ENCODE results near the gene DNAJC4. TPM values are rescaled to one million over a fixed set of nuclear protein-coding genes. Genes with fewer than 3 reads are reported as not detected.
A peak's percentile ranks its signal among the peaks of the same experiment; 100 is the strongest.

The DNAJC4 gene
- total and polyA plus RNA-seq, 3 experiments from 2014 or later: 25.5 to 28.7 (median 26.4) TPM

DNA sequence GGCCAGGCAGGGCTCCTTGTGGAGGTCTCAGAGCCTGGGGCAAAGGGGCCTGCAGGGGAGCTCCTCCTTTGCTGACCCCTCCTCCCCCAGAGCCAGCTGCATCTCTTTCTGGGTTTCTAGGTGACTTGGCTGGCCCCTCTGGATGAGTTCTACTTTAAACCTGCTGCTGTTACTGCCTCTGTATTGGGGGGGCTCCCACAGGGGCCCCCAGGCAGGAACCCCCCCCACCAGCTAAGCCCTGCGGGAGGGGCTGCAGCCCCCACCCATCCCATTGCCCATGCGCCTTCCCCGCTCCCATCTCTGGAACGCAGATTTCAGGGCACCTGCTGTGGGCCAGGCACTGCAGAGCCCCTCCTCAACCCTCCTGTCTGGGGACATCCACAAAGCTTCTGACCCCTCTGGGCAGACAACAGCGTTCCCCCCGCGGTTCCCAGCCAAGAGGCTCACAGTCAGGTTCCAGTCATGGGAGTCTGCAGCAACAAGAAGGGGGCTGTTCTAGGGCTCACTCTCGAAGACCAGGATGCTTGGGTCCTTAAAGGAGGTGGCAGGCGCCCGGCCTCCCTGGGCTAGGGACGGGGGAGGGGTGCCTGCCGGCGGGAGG is 20.2 kb downstream of the DNAJC4 start:
- H3K27ac Mint-ChIP-seq: peak overlapping the region in 2 of 8 donors; percentile 65 to 81
- no peaks in the 10 kb centered on the region for H3K27me3 Mint-ChIP-seq
- no peaks in the 10 kb centered on the region for H3K9me3 Mint-ChIP-seq
- H3K4me1 Mint-ChIP-seq: peaks cover 15 to 44% (median 21%) of the 10 kb centered on the region in 3 donors
- Histone ChIP-seq H3K27me3 (ENCODE audit: insufficient read depth, low read length, poor library complexity, severe bottlenecking) (no peaks in the 10 kb centered on the region), H3K27ac (ENCODE audit: low read depth, low read length) (no peak overlapping the region), H3K9me3 (ENCODE audit: low read length) (no peaks in the 10 kb centered on the region), H3K36me3 (ENCODE audit: insufficient read depth, low read length) (no peaks in the 10 kb centered on the region), H3K4me1 (ENCODE audit: insufficient read depth, low read length) (peaks cover 31% of the 10 kb centered on the region), H3K4me3 (ENCODE audit: low read length) (peak overlapping the region; percentile 23)
- ChIA-PET CTCF (interaction anchor here (0.9 to 13.4 kb wide), 16 partner anchors 9 to 67 kb away, joined by 3 to 124 read pairs (median 6); partner anchors contain the start of genes CATSPERZ, DNAJC4, ESRRA and FERMT3), POLR2A (interaction anchor here (0.6 to 2.3 kb wide), 6 partner anchors 8 to 58 kb away, joined by 3 to 7 read pairs (median 4); partner anchors contain the start of genes FERMT3 and FKBP2)
- peak overlapping the region; percentile 43 to 88 (median 85) for H3K4me3 Mint-ChIP-seq
- peaks cover 0 to 6% (median 0%) of the 10 kb centered on the region in 3 donors for H3K36me3 Mint-ChIP-seq
- no peak for DNase-seq

GRCh38 chr11:64251016-64251752 is 20.8 kb downstream of the DNAJC4 start, which contains the start of gene PLCB3:
Gene PLCB3, plus strand, starts transcription at chr11:64251530. Its CDS starts 120 bp downstream, at chr11:64251650.
- peak; percentile 50 to 79 (median 61) for DNase-seq
- H3K4me3 ChIP-seq (ENCODE audit: low read length): peak within 1 kb of the TSS; percentile 66
- ChIA-PET CTCF (interaction anchor here (0.8 to 13.4 kb wide), 19 partner anchors 8 to 91 kb away, joined by 3 to 124 read pairs (median 6); partner anchors contain the start of genes CATSPERZ, DNAJC4, ESRRA and FERMT3), POLR2A (interaction anchor here (0.5 to 2.3 kb wide), 6 partner anchors 9 to 57 kb away, joined by 3 to 9 read pairs (median 3); partner anchors contain the start of gene FERMT3)
- H3K36me3 ChIP-seq (ENCODE audit: insufficient read depth, low read length): no peaks in the 10 kb centered on the region
- no peaks in the 10 kb centered on the region for H3K27me3 Mint-ChIP-seq
- peaks cover 0 to 10% (median 0%) of the 10 kb centered on the region in 3 donors for H3K36me3 Mint-ChIP-seq
- peaks cover 26% of the 10 kb centered on the region for H3K4me1 ChIP-seq (ENCODE audit: insufficient read depth, low read length)
- H3K9me3 Mint-ChIP-seq: no peaks in the 10 kb centered on the region
- H3K4me3 Mint-ChIP-seq: peak within 1 kb of the TSS; percentile 84 to 96 (median 88)
- H3K27ac Mint-ChIP-seq: peak within 1 kb of the TSS in 5 of 8 donors; percentile 65 to 84 (median 82)
- no peaks in the 10 kb centered on the region for H3K27me3 ChIP-seq (ENCODE audit: insufficient read depth, low read length, poor library complexity, severe bottlenecking)
- H3K27ac ChIP-seq (ENCODE audit: low read depth, low read length): peak within 1 kb of the TSS; percentile 65
- H3K4me1 Mint-ChIP-seq: peaks cover 12 to 37% (median 15%) of the 10 kb centered on the region in 3 donors
- H3K9me3 ChIP-seq (ENCODE audit: low read length): no peaks in the 10 kb centered on the region

- H3K4me3 ChIP-seq (ENCODE audit: low read length): peak overlapping the region; percentile 66
- Mint-ChIP-seq H3K9me3 (no peaks in the 10 kb centered on the region), H3K27me3 (no peaks in the 10 kb centered on the region), H3K4me1 (peaks cover 12 to 36% (median 14%) of the 10 kb centered on the region in 3 donors), H3K4me3 (peak overlapping the region; percentile 61 to 95 (median 84)), H3K27ac (peak overlapping the region in 5 of 8 donors; percentile 54 to 81 (median 67)), H3K36me3 (peaks cover 0 to 11% (median 0%) of the 10 kb centered on the region in 3 donors)
- CTCF ChIA-PET: interaction anchor here (0.8 to 13.4 kb wide), 11 partner anchors 9 to 90 kb away, joined by 3 to 124 read pairs (median 7); partner anchors contain the start of genes CATSPERZ, ESRRA, FERMT3 and FKBP2
- POLR2A ChIA-PET: interaction anchor here (0.5 to 2.3 kb wide), 5 partner anchors 9 to 50 kb away, joined by 3 to 9 read pairs (median 7); partner anchors contain the start of gene FERMT3
- H3K36me3 ChIP-seq (ENCODE audit: insufficient read depth, low read length): no peaks in the 10 kb centered on the region
- peak overlapping the region; percentile 65 for H3K27ac ChIP-seq (ENCODE audit: low read depth, low read length)
- DNase-seq: no peak
- H3K9me3 ChIP-seq (ENCODE audit: low read length): no peaks in the 10 kb centered on the region
- H3K4me1 ChIP-seq (ENCODE audit: insufficient read depth, low read length): peaks cover 26% of the 10 kb centered on the region
- no peaks in the 10 kb centered on the region for H3K27me3 ChIP-seq (ENCODE audit: insufficient read depth, low read length, poor library complexity, severe bottlenecking)
Observed at GRCh38 chr11:64251753-64252002, 21.3 kb downstream of the DNAJC4 start.

DNA sequence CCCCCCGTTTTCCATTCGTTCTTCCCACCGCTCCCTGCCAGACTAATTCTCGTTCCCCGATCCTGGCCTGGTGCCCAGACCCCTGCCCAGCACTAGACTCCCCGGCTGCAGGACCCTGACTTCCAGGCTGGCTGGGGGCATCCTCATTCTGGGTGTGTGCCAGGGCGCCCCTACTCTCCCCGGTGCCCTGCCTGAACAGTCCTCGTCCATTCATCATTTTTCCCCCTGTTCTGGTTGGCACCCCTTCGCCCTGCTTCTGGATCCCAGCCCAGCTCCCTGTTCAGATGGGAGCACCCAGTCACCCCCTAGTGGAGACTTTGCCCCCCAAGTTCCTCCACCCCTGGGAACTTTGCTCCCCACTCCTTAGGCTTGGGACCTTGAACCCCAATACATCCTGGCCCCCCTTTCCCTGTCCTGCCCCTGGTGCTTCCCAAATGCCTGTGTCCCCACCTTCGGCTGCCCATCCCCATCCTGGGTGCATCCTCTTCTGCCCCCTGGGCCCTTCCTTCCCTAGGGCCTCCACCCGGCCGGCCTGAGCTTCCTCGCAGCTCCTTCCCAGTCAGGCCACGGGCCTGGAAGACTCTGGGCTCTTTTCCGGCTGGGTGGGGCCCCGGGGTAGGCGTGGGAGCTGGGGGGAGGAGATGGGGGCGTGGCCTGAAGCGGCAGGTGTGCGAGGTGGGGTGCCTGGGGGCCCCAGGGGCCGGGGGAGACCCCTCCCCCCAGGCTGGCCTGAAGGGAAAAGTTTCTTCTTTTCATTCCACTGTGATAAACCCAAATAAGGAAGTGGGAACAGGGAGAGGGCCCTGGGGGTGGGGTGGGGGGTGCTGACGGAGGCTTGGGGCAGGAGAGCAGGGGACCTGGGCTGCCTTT is 21.9 kb downstream of the DNAJC4 start:
- CTCF ChIA-PET: interaction anchor here (0.8 to 13.4 kb wide), 8 partner anchors 9 to 90 kb away, joined by 3 to 124 read pairs (median 12); partner anchors contain the start of genes CATSPERZ, ESRRA, FERMT3 and FKBP2
- peak overlapping the region; percentile 61 to 95 (median 84) for H3K4me3 Mint-ChIP-seq
- DNase-seq: no peak

DNA sequence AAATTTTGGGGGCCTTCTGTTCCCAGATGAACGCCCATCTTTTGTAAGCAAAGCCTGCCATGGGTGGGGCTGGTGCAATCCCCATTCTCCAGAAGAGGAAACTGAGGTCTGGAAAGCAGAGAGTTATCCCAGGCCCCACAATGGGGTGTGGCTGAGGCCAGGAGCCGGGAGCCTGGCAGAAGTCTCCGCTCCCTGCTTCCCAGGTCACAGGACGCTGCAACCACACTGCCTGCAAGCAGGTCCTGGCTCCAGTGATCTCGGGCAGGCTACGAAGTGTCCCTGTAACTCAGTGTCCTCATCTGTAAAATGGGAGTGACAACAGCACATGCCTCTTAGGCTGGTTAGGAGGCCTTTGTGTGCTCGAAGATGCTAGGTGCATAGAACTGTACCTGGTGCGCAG is 22.7 kb downstream of the DNAJC4 start:
- CTCF ChIA-PET: interaction anchor here (1.3 to 13.4 kb wide), 5 partner anchors 17 to 65 kb away, joined by 3 to 124 read pairs (median 9); partner anchors contain the start of genes CATSPERZ, ESRRA, FERMT3 and PRDX5

More for the DNA sequence above, 21.9 kb downstream of the DNAJC4 start:
- POLR2A ChIA-PET: interaction anchor here (1.0 to 2.1 kb wide), 4 partner anchors 10 to 49 kb away, joined by 3 to 9 read pairs (median 6); partner anchors contain the start of gene FERMT3
- Mint-ChIP-seq H3K36me3 (peaks cover 0 to 12% (median 0%) of the 10 kb centered on the region in 3 donors), H3K4me1 (peaks cover 11 to 31% (median 14%) of the 10 kb centered on the region in 3 donors), H3K27me3 (no peaks in the 10 kb centered on the region), H3K27ac (peak overlapping the region in 5 of 8 donors; percentile 54 to 81 (median 67)), H3K9me3 (no peaks in the 10 kb centered on the region)
- no peaks in the 10 kb centered on the region for H3K36me3 ChIP-seq (ENCODE audit: insufficient read depth, low read length)
- H3K4me1 ChIP-seq (ENCODE audit: insufficient read depth, low read length): peaks cover 26% of the 10 kb centered on the region
- H3K27ac ChIP-seq (ENCODE audit: low read depth, low read length): peak overlapping the region; percentile 65
- no peaks in the 10 kb centered on the region for H3K9me3 ChIP-seq (ENCODE audit: low read length)
- H3K27me3 ChIP-seq (ENCODE audit: insufficient read depth, low read length, poor library complexity, severe bottlenecking): no peaks in the 10 kb centered on the region
- peak overlapping the region; percentile 66 for H3K4me3 ChIP-seq (ENCODE audit: low read length)

DNA sequence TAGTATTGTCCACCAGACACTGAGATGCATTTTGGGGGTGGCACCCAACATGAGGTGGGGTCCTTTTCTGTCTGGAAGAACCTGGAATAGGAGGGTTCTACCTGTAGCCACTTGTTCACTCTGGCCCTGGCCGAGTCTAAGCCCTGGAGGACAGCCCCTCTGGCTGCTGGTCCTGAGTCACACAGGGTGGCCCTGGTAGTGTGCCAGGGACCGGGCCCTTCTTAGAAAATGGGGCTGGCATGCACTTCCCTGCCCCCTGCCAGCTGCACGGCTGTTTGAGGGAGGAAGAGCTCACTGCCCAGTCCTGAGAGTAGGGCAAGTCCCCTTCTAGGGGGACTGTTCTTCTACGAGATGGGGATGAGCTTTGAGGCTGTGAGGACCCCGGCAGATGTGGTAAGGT is 23.1 kb downstream of the DNAJC4 start:
- H3K4me3 Mint-ChIP-seq: peak overlapping the region in 5 of 7 donors; percentile 8 to 68 (median 29)
- peaks cover 6 to 27% (median 11%) of the 10 kb centered on the region in 3 donors for H3K4me1 Mint-ChIP-seq
- Histone ChIP-seq H3K4me3 (ENCODE audit: low read length) (no peak overlapping the region), H3K9me3 (ENCODE audit: low read length) (no peaks in the 10 kb centered on the region), H3K27me3 (ENCODE audit: insufficient read depth, low read length, poor library complexity, severe bottlenecking) (no peaks in the 10 kb centered on the region), H3K36me3 (ENCODE audit: insufficient read depth, low read length) (no peaks in the 10 kb centered on the region), H3K27ac (ENCODE audit: low read depth, low read length) (no peak overlapping the region), H3K4me1 (ENCODE audit: insufficient read depth, low read length) (peaks cover 26% of the 10 kb centered on the region)
- POLR2A ChIA-PET: no interaction called here
- CTCF ChIA-PET: interaction anchor here (1.0 to 2.2 kb wide), 5 partner anchors 11 to 64 kb away, joined by 3 to 9 read pairs (median 5); partner anchors contain the start of genes FERMT3, PRDX5 and TRMT112
- peak overlapping the region in 1 of 8 donors; percentile 69 for H3K27ac Mint-ChIP-seq
- no peak for DNase-seq
- H3K9me3 Mint-ChIP-seq: no peaks in the 10 kb centered on the region
- no peaks in the 10 kb centered on the region for H3K27me3 Mint-ChIP-seq
- H3K36me3 Mint-ChIP-seq: peaks cover 0 to 19% (median 0%) of the 10 kb centered on the region in 3 donors

More for the DNA sequence above, 22.7 kb downstream of the DNAJC4 start:
- no peaks in the 10 kb centered on the region for H3K36me3 ChIP-seq (ENCODE audit: insufficient read depth, low read length)
- no peak overlapping the region for H3K27ac ChIP-seq (ENCODE audit: low read depth, low read length)
- Mint-ChIP-seq H3K27ac (peak overlapping the region in 1 of 8 donors; percentile 41), H3K4me3 (peak overlapping the region in 5 of 7 donors; percentile 8 to 68 (median 41)), H3K9me3 (no peaks in the 10 kb centered on the region), H3K27me3 (no peaks in the 10 kb centered on the region), H3K36me3 (peaks cover 0 to 17% (median 0%) of the 10 kb centered on the region in 3 donors), H3K4me1 (peaks cover 10 to 28% (median 11%) of the 10 kb centered on the region in 3 donors)
- POLR2A ChIA-PET: interaction anchor here (1.0 to 2.1 kb wide), 2 partner anchors 16 to 47 kb away, joined by 4 to 9 read pairs; partner anchors contain the start of gene FERMT3
- no peak for DNase-seq
- no peak overlapping the region for H3K4me3 ChIP-seq (ENCODE audit: low read length)
- no peaks in the 10 kb centered on the region for H3K27me3 ChIP-seq (ENCODE audit: insufficient read depth, low read length, poor library complexity, severe bottlenecking)
- H3K9me3 ChIP-seq (ENCODE audit: low read length): no peaks in the 10 kb centered on the region
- peaks cover 26% of the 10 kb centered on the region for H3K4me1 ChIP-seq (ENCODE audit: insufficient read depth, low read length)

Measured in CD8-positive, alpha-beta memory T cell (primary cell).